Uterus (tissue), 2 donors: ENCODE measurements around the gene VAV3.

Source experiments
- CTCF ChIP-seq, 4 experiments: fragments of 200-600 bp in 2 of 4; fragments of 450-650 bp in 2 of 4; sonication (generic) in 2 of 4; IDR thresholded peaks; one replicate each; pipeline ENCODE4 v1.5.1; 2016 to 2019; ENCODE audit warnings: antibody characterized with exemption in 4 of 4, mild to moderate bottlenecking in 2 of 4, moderate library complexity in 1 of 4
- POLR2A ChIP-seq, 2 donors: fragments of 450-650 bp; IDR thresholded peaks; one replicate each; pipeline ENCODE4 v1.6.1; 2016; ENCODE audit warnings: antibody characterized with exemption in 2 of 2, mild to moderate bottlenecking in 1 of 2, moderate library complexity in 1 of 2

GRCh38 chr1:107940701-107941100 is 24.3 kb downstream of the VAV3 start:
- TF ChIP-seq POLR2A (IDR thresholded peaks at IDR 0.05): no peak
- no peak for TF ChIP-seq CTCF (IDR thresholded peaks at IDR 0.05)
